T follicular helper cell (primary cell): Measurements from ENCODE around the gene ATP11A.

Source experiments
- DNase-seq: peaks from one replicate; pipeline ENCODE4 v3.0.0-alpha.2; 2020; ENCODE audit warnings: low read depth

Gene ATP11A

GRCh38 chr13:112819816-112820215 lies 130.0 kb downstream of the ATP11A start:
- no peak for DNase-seq

GRCh38 chr13:112820318-112820717 lies 130.5 kb downstream of the ATP11A start:
- DNase-seq = no peak

GRCh38 chr13:112821340-112822055 lies 131.7 kb downstream of the ATP11A start:
- DNase-seq = no peak

GRCh38 chr13:112822851-112823250 lies 133.0 kb downstream of the ATP11A start:
- no peak for DNase-seq

- no peak for DNase-seq
These were observed 134.6 kb downstream of the ATP11A start for GRCh38 chr13:112824429-112824828.

GRCh38 chr13:112825071-112825470 lies 135.2 kb downstream of the ATP11A start:
- DNase-seq = no peak

GRCh38 chr13:112825875-112826274 lies 136.0 kb downstream of the ATP11A start:
- DNase-seq = no peak

- DNase-seq = no peak
These were observed 136.7 kb downstream of the ATP11A start for GRCh38 chr13:112826565-112826964.

- no peak for DNase-seq
These were observed 138.4 kb downstream of the ATP11A start for GRCh38 chr13:112828082-112828699.

- DNase-seq = no peak
These were observed 138.9 kb downstream of the ATP11A start for GRCh38 chr13:112828756-112829155.

GRCh38 chr13:112831196-112831595 lies 141.4 kb downstream of the ATP11A start:
- DNase-seq = no peak

- no peak for DNase-seq
These were observed 142.0 kb downstream of the ATP11A start for GRCh38 chr13:112831801-112832200.

GRCh38 chr13:112832811-112833210 lies 143.0 kb downstream of the ATP11A start:
- DNase-seq = no peak

- no peak for DNase-seq
These were observed 143.9 kb downstream of the ATP11A start for GRCh38 chr13:112833551-112834257.

GRCh38 chr13:112835344-112835743 lies 145.5 kb downstream of the ATP11A start:
- DNase-seq = no peak

- DNase-seq = no peak
These were observed 146.0 kb downstream of the ATP11A start for GRCh38 chr13:112835796-112836195.

- no peak for DNase-seq
These were observed 147.1 kb downstream of the ATP11A start for GRCh38 chr13:112836940-112837339.

GRCh38 chr13:112837371-112838037 lies 147.7 kb downstream of the ATP11A start:
- DNase-seq = no peak

- no peak for DNase-seq
These were observed 148.4 kb downstream of the ATP11A start for GRCh38 chr13:112838038-112838841.

GRCh38 chr13:112838842-112839117 lies 148.9 kb downstream of the ATP11A start:
- no peak for DNase-seq

GRCh38 chr13:112839356-112840105 lies 149.7 kb downstream of the ATP11A start:
- DNase-seq = no peak
